ENCODE data around the gene DOC2B. TPM values are rescaled to one million over a fixed set of nuclear protein-coding genes. Genes with fewer than 3 reads are reported as not detected.

DOC2B gene
- total RNA-seq, 1 experiment from 2014 or later: 15.2 TPM

DNA sequence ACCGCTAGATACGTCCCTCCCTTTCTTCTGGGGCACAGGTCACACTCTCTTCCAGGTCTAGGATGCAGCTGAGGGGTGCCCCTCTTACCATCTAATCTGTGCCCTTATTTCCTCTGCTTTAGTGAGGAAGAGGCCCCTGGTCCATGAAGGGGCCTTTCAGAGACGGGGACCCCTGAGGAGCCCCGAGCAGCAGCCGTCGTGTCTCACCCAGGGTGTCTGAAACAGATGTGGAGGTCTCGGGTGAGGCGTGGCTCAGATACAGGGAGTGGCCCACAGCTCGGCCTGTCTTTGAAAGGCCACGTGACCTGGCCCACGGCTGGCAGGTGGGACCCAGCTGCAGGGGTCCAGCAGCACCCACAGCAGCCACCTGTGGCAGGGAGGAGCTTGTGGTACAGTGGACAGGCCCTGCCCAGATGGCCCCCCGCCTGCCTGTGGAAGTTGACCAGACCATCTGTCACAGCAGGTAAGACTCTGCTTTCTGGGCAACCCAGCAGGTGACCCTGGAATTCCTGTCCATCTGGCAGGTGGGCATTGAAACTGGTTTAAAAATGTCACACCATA is 28.5 kb downstream of the DOC2B start:
- POLR2A ChIA-PET: no interaction called here

DNA sequence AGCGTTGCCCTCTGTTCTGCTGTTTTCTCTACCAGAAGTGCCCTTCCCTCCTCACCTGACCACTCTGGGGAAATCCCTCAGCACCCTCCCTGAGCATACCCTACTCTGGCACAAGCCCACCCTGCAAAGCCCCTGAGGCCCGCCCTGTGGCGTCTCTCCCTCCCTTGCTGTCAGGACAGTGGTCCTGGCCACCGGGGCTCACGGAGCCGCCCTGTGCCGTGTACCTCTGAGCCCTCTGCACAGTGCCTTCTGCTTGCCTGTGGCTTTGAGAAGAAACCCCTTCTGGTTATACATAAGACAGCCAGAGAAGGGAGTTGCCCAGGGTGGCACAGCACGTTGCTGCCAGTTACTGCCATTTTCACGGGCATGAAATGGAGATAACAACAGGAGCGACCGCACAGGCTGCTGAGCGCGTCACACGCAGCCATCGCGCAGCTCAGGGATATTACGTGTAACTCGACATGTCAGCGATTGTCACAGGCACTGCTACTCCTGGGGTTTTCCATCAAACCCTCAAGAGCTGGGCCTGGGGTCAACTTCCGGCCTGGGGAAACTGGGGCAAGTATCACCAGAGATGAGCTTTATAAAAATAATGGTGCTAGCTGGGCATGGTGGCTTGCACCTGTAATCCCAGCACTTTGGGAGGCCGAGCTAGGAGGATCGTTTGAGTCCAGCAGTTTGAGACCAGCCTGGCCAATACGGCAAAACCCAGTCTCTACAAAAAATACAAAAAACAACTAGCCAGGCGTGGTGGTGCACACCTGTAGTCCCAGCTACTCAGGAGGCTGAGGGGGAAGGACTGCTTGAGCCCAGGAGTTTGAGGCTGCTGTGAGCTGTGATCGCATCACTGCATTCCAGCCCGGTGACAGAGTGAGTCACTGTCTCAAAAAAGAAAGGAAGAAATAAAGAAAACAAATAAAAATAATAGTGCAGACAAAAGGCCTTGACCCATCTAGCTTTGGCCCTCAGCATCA is 29.3 kb downstream of the DOC2B start:
- no peaks in the 10 kb centered on the region for H3K27me3 ChIP-seq (ENCODE audit: insufficient read depth, low read length)
- no peak overlapping the region for H3K27ac ChIP-seq (ENCODE audit: low read depth, low read length)
- no peaks in the 10 kb centered on the region; a peak in 1 of 4 replicates for H3K4me1 ChIP-seq (ENCODE audit: control insufficient read depth in 1 of 2, insufficient read depth in 2 of 2, low read length in 2 of 2)
- no peaks in the 10 kb centered on the region for H4K20me1 ChIP-seq (ENCODE audit: insufficient read depth)
- H3K9me3 ChIP-seq (ENCODE audit: control insufficient read depth in 1 of 2, insufficient read depth in 1 of 2, low read depth in 1 of 2, low read length in 2 of 2): no peaks in the 10 kb centered on the region
- H2AFZ ChIP-seq (ENCODE audit: low read depth, low read length, poor library complexity, severe bottlenecking): no peak overlapping the region
- BruUV-seq (replicated peaks): no TSS peak
- no peak overlapping the region for H3K9ac ChIP-seq (ENCODE audit: low read length)
- POLR2A ChIA-PET: no interaction called here
- H3K36me3 ChIP-seq (ENCODE audit: control insufficient read depth in 1 of 2, insufficient read depth in 2 of 2, low read length in 2 of 2): peaks cover 0 to 2% of the 10 kb centered on the region in 2 experiments; a peak in 1 of 4 replicates
- H3K4me3 ChIP-seq (replicated peaks in 1 of 2; ENCODE audit: low read depth in 1 of 2, low read length in 2 of 2): no peak overlapping the region
- ATAC-seq: no peak
- RAD21 ChIA-PET (ENCODE audit: low non-redundant PET in 1 of 2, low total read pairs in 2 of 2, uncharacterized antibody in 2 of 2, unreplicated experiment in 2 of 2): no interaction called here
- no peak overlapping the region for H3K4me2 ChIP-seq (ENCODE audit: low read length)
- intact Hi-C loops (cut with micrococcal nuclease): no loop called here
- no peaks in the 10 kb centered on the region for H3K79me2 ChIP-seq (ENCODE audit: insufficient read depth, low read length)
- CTCF ChIA-PET: interaction anchor here (0.6 kb wide), 1 partner anchor 546 kb away, joined by 3 read pairs; no protein-coding TSS in a partner anchor
- no peaks in the 10 kb centered on the region for H3K9me2 ChIP-seq (ENCODE audit: insufficient read depth)
- no peak for DNase-seq (ENCODE audit: low read depth, low spot score)
- TF ChIP-seq FOSL1 (IDR thresholded peaks at IDR 0.05; ENCODE audit: low read depth) (no peak), ELF1 (IDR thresholded peaks at IDR 0.05; ENCODE audit: borderline replicate concordance, low read depth) (no peak), ZFX (IDR thresholded peaks at IDR 0.05) (no peak), YY1 (IDR thresholded peaks at IDR 0.05; ENCODE audit: extremely low read depth, insufficient replicate concordance, low read depth, low read length) (no peak), ZNF274 (IDR thresholded peaks at IDR 0.05; ENCODE audit: low read depth, low read length) (no peak), TCF7L2 (IDR thresholded peaks at IDR 0.05; ENCODE audit: borderline replicate concordance, extremely low read depth, insufficient read depth, insufficient read length) (no peak), EZH2 (IDR thresholded peaks at IDR 0.05) (no peak), EGR1 (IDR thresholded peaks at IDR 0.05; ENCODE audit: low read depth) (no peak), POLR2AphosphoS5 (IDR thresholded peaks at IDR 0.05; ENCODE audit: low read depth, low read length) (no peak), EZH2phosphoT487 (IDR thresholded peaks at IDR 0.05; ENCODE audit: borderline replicate concordance) (no peak)
- TF ChIP-seq, protein P1, sequence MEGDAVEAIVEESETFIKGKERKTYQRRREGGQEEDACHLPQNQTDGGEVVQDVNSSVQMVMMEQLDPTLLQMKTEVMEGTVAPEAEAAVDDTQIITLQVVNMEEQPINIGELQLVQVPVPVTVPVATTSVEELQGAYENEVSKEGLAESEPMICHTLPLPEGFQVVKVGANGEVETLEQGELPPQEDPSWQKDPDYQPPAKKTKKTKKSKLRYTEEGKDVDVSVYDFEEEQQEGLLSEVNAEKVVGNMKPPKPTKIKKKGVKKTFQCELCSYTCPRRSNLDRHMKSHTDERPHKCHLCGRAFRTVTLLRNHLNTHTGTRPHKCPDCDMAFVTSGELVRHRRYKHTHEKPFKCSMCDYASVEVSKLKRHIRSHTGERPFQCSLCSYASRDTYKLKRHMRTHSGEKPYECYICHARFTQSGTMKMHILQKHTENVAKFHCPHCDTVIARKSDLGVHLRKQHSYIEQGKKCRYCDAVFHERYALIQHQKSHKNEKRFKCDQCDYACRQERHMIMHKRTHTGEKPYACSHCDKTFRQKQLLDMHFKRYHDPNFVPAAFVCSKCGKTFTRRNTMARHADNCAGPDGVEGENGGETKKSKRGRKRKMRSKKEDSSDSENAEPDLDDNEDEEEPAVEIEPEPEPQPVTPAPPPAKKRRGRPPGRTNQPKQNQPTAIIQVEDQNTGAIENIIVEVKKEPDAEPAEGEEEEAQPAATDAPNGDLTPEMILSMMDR (IDR thresholded peaks at IDR 0.05 in 2 of 3, conservative IDR thresholded peaks at IDR 0.05 in 1 of 3; ENCODE audit: borderline replicate concordance in 1 of 3, insufficient read depth in 1 of 3, low read depth in 2 of 3, low read length in 2 of 3): no peak
- TF ChIP-seq, protein P2, sequence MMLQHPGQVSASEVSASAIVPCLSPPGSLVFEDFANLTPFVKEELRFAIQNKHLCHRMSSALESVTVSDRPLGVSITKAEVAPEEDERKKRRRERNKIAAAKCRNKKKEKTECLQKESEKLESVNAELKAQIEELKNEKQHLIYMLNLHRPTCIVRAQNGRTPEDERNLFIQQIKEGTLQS (IDR thresholded peaks at IDR 0.05): no peak

More for the DNA sequence above, 28.5 kb downstream of the DOC2B start:
- Histone ChIP-seq H3K27me3 (ENCODE audit: insufficient read depth, low read length) (no peaks in the 10 kb centered on the region), H3K4me1 (ENCODE audit: control insufficient read depth in 1 of 2, insufficient read depth in 2 of 2, low read length in 2 of 2) (no peaks in the 10 kb centered on the region; a peak in 1 of 4 replicates), H3K4me3 (replicated peaks in 1 of 2; ENCODE audit: low read depth in 1 of 2, low read length in 2 of 2) (no peak overlapping the region), H3K9me2 (ENCODE audit: insufficient read depth) (no peaks in the 10 kb centered on the region), H3K9me3 (ENCODE audit: control insufficient read depth in 1 of 2, insufficient read depth in 1 of 2, low read depth in 1 of 2, low read length in 2 of 2) (no peaks in the 10 kb centered on the region), H3K27ac (ENCODE audit: low read depth, low read length) (no peak overlapping the region), H2AFZ (ENCODE audit: low read depth, low read length, poor library complexity, severe bottlenecking) (no peak overlapping the region), H3K4me2 (ENCODE audit: low read length) (no peak overlapping the region), H3K36me3 (ENCODE audit: control insufficient read depth in 1 of 2, insufficient read depth in 2 of 2, low read length in 2 of 2) (peaks cover 0 to 2% of the 10 kb centered on the region in 2 experiments; a peak in 1 of 4 replicates), H4K20me1 (ENCODE audit: insufficient read depth) (no peaks in the 10 kb centered on the region), H3K9ac (ENCODE audit: low read length) (no peak overlapping the region), H3K79me2 (ENCODE audit: insufficient read depth, low read length) (no peaks in the 10 kb centered on the region)
- DNase-seq (ENCODE audit: low read depth, low spot score): no peak
- TF ChIP-seq, protein P2 (IDR thresholded peaks at IDR 0.05): no peak
- TF ChIP-seq SIN3A (IDR thresholded peaks at IDR 0.05; ENCODE audit: low read depth) (no peak), ZFX (IDR thresholded peaks at IDR 0.05) (no peak)
- BruUV-seq (replicated peaks): no TSS peak
- ChIA-PET RAD21 (ENCODE audit: low non-redundant PET in 1 of 2, low total read pairs in 2 of 2, uncharacterized antibody in 2 of 2, unreplicated experiment in 2 of 2) (interaction anchor here in 1 of 2 experiments (0.6 kb wide), 1 partner anchor 233 kb away, joined by 5 read pairs; no protein-coding TSS in a partner anchor), CTCF (interaction anchor here (0.6 kb wide), 1 partner anchor 546 kb away, joined by 3 read pairs; no protein-coding TSS in a partner anchor)
- intact Hi-C loops (cut with micrococcal nuclease): no loop called here
- no peak for ATAC-seq

Measured in HCT116 (cell line).